Loucy (cell line): ENCODE measurements around the gene CHST5.

Experiments used
- CTCF ChIP-seq: fragments of 200-600 bp; sonication (generic); conservative IDR thresholded peaks from 2 replicates; pipeline ENCODE4 v1.5.1; 2014; ENCODE audit warnings: mild to moderate bottlenecking, antibody characterized with exemption, low read length
- EZH2phosphoT487 ChIP-seq: fragments of 200-600 bp; IDR thresholded peaks from 2 replicates; pipeline ENCODE4 v1.6.1; 2018; ENCODE audit warnings: antibody characterized with exemption, mild to moderate bottlenecking, moderate library complexity, borderline replicate concordance

- TF ChIP-seq CTCF (no peak), EZH2phosphoT487 (no peak)
Measured at GRCh38 chr16:75482434-75483205, 53.3 kb downstream of the CHST5 start.
